DMS114 treated with DMSO at 0.1 percent for 48 hours (cell line): Measurements from ENCODE around the gene BMP8A.
"Not testable (repeated sequence)": the region's sequence is repeated elsewhere in the genome, so short reads cannot be mapped to it uniquely, and the experiment has no call there.

Source experiments
- DNase-seq: peaks from one replicate; lab custom pipeline; 2025; ENCODE audit not compliant: unreplicated experiment; lab: John Stamatoyannopoulos, UW

The BMP8A gene

DNA sequence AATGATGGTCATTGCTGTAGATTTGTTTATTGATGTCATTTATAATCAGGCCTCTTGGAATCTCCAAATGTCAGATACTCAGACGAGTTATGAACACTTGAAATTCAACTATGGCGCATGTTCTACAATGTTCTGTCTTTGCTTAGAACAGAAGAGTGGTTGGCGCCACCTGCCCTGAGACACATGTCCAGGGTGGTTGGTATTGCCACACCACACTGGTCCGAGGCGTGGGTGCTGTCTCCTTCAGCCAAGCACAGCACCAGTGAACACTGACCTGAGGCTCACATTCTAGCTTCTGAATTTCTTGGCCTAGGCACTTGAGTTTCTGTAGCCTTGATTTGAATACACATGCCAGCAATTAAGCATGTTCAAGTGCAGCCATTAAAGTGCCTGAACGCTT lies 10.1 kb upstream of the BMP8A start:
- DNase-seq = no peak

DNA sequence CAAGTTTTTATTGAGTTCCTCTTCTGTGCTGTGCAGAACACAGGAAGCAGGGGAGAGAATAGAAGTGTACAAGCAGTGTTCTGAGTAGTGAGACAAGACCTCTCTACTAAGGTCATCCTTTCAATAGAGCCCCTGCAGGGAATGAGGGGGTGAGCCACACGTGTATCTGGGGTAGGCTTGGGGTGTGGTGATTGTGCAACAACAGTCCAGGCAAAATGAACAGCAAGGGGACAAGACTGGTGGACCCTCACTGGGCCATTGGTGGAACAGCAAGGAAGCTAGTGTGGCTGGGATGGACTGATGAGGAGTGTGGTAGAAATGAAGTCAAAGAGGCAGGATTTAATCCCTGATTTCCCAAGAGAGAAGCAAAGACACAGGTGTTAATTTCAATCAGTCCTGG lies 8.2 kb upstream of the BMP8A start:
- DNase-seq = no peak

DNA sequence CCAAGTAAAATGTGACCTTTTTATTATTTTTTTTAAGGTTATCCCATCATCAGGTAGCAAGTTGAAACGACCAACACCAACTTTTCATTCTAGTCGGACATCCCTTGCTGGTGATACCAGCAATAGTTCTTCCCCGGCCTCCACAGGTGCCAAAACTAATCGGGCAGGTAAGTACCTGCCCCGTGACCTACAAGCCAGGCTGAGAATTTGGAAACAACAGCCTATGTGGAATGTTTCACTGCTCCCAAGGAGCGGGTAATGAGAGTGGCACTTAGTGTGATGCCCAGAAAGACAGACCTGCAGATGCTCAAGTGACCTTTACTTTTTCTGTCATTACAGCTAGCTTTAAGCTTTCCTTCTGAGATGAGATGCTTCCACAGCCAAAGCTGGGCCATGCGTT lies 6.9 kb upstream of the BMP8A start:
- no peak for DNase-seq

DNA sequence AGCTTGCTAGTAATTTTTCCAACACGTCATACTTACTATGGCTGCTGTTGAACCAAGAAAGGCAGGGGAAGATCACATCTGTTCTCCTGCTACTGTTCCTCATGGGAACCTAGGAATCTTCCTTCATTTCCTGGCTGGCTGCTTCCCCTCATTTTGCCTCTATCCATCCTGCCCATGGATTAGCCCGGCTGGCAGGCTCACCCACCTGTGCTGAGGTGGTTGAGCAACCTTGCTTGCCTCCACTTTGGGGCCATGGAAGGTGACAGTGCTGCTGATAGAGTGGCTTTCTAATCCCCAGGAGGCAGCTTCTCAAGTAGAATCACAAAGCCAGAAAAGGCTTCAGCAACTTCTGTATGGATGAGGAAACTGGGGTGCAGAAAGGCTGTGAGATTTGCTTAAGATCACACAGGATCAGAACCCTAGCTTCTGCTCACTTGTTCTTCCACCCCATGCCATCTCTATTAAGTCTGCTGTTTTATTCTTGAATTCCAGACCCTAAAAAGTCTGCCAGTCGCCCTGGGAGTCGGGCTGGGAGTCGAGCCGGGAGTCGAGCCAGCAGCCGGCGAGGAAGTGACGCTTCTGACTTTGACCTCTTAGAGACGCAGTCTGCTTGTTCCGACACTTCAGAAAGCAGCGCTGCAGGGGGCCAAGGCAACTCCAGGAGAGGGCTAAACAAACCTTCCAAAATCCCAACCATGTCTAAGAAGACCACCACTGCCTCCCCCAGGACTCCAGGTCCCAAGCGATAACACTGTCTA lies 6.2 kb upstream of the BMP8A start:
- DNase-seq = no peak

DNA sequence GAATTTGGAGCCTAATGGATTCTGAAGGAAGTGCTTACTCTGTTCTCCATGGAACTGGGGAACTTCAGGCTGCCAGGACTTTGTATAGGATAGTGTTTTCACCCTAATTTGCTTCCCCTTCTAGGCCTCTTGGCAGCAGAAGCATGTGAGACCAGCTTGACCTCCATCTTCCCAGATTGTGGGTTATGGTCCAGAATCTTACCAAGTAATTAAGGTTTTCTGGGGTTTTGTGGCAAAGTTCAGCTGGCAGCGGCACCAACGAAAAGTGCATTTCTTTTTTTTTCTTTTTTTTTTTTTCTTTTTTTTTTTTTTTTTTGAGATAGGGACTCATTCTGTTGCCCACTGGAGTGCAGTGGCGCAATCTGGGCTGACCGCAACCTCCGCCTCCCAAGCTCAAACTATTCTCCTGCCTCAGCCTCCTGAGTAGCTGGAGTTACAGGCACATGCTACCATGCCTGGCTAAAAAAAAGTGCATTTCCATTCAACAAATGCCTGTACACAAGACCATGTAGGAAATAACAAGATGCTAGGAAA lies 3.4 kb upstream of the BMP8A start:
- DNase-seq = no peak

DNA sequence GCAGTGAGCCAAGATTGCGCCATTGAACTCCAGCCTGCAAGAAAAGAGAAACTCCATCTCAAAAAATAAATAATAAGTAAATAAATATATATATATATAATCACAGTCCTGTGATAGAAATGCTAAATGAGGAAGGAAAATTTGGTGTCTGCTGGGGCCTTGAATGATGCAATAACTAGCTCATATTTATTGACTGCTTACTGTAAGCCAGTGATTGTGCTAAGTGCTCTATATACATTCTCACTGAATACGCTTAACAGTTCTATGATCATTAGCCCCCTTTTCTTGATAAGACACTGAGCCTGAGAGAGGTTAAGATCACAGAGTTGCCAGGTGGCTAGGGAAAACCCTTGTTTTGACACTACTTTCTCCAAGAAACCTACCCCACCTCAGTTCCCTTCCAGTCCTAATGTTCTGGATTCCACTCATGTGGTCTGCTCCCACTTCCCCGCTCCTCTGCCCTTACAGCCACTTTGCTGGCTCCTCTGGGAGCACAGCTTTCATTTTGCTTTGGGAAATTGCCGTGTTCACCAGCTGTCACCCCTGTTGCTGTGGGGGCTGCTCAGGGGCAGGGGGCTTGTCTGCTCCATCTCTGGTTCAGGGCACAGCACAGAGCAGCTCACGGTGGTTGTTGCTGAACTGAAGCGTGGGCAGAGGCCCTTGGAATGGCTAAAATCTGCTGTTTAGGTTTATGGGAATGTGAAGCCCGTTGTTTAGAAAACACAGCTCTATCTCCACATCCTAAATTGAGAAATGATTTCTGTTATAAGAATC lies 2.5 kb upstream of the BMP8A start:
- DNase-seq = no peak

DNA sequence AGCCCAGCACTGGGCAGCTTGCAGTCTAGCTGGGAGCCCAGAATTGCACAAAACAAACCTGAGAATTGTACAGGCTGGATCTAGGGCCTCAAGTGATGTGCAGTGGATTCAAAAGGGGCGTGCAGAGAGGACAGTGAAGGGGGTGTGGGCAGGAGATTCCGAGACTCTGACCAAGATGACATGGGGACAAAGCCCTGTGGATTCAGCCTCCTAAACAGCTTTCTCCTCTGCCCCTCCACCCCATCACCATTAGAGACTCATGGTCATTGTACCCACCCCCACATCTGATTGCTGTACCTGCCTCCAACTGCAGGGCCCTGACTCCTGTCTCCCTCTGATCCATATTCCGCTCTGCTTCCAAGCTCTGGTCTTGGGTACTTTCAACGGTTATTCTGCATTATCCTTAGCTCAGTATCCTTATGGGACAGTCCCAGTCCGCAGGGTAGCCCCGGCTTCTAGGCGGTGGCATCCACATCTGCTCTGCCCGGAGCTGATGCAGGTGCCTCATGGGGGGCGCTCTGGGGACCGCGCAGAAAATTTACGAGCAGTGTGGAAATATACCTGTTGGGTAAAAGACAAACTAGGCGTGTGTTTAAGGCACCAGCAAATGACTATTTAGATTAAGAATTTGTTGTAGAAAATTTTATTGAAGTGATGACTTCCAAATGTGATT lies 1.7 kb upstream of the BMP8A start:
- no peak for DNase-seq

DNA sequence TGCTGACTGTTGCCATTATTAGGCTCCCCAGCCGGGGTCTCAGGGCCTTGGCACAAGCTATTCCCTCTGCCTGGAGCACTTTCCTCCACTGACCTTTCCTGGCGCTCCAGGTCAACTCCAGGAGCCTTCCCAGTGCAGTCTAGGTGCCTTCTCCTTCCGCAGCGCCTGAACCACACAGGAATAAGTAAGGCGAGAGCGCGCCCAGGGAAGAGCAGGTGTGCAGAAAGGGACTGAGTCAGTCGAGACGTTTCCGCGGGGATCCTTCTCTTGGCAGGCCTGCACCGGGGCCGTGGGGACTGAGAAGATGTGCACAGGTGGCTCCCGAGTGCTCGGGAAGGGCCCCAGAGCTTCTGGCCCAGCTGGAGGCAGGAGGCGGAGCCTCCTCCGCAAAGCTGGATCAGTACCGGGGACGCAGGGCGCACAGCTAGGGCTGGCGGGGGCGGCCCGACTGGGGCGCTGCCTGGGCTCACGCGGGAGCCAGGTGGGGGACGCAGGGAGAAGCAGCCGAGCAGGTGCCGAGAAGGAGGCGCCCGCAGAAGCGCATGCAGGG lies 765 bp upstream of the BMP8A start:
- no peak for DNase-seq

DNA sequence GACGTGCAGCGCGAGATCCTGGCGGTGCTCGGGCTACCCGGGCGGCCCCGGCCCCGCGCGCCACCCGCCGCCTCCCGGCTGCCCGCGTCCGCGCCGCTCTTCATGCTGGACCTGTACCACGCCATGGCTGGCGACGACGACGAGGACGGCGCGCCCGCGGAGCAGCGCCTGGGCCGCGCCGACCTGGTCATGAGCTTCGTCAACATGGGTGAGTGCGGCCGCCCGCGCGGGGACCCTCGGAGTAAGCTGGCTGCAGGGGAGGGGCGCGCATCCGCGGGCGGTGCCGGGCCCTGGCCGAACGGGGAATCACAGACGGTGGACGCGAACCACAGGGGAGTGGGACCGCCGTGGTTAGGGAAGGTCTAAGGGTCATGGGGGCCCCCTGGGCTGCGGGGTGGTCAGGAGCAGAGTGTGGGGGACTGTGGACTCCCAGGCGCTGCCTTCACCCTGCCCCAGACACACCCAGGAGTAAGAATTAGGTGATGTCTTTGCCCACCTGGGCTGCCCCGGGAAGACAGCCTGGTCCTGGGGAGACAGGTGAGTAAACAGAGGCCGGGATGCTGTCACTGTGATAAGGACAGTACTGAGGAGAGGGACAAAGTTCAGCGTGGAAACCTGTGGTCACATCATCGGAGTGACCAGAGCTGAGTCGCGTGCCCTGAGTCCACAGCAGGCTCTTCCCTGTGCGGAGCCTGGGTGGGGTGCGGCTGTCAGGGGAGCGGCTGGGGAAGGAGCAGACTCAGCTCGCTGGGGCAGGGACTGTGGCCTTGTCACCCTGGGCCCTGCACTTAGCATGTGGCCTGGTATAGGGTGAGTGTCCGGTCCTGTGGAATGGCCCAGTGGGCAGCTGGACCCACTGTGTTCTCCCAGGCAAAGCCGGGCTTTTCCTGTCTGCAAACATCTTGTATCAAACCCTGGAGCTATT lies 944 bp downstream of the BMP8A start:
- not testable (repeated sequence) for DNase-seq

DNA sequence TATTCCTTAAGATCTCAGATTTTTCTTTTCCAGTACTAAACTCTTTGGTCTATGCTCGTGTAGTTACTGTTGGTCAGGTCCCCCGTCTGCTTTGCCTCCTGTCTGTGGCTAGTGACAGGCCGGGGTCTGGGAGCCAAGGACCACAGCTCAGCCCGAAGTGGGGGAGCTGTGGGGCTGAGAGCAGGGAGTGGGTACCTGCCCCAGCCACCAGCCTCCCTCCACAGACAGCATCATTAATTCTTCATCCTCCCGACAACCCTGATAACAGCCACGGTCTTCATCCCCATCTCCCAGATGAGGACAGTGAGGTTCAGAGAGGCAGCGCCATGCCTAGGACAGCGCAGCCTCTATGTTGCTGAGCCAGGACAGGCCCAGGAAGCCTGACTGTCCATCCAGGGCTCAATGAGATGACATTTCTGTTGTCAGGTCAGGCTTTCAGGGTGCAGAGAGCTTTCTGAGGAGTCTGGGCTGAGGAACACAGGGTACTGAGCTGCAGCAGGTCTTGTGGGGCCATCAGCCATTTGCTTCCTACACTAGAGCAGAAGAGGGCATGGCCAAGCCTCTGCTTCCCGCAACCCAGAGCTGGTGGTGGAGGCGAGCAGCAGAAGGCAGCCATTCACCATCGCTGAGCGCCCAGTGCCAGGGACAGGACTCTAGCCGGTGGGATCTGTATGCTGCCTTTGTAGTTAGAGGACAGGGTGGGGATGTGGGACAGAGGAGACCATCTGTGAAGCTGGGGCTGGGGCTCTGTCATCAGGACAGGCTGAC lies 1.8 kb downstream of the BMP8A start:
- not testable (repeated sequence) for DNase-seq

DNA sequence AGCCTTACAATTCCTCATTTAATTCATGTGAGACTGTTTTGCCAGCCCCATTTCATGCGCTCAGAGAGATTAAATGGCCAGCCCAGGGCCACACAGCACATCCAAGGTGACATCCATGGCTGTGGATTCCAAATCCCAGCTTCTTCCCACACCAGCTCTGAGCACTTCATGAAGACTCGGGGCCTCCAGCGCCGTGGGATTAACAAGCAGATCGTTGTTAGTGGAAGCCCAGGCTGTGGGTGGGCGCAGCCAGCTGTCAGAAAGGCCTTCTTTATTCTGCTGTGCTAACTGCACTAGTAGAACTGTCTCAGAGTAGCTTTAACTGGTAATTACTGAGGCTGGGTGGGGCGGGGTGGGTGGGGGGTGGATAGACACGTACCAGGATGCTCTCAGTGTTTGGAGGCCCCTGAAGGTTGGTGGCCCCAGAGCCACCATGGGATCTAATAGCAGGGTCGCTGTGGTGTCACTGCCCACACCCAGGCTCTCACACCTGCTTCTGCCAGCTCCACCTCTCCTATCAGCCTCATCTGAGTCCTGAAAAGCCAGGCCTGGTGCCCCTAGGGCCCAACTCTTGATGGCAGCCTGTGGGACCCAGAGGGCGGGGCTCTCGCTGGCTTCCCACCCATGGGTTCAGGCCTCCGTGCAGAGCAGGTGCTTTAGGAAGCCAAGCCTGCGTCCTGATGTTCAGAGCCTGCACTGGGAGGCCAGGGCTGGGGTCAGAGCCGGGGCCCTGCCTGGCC lies 3.4 kb downstream of the BMP8A start:
- no peak for DNase-seq

DNA sequence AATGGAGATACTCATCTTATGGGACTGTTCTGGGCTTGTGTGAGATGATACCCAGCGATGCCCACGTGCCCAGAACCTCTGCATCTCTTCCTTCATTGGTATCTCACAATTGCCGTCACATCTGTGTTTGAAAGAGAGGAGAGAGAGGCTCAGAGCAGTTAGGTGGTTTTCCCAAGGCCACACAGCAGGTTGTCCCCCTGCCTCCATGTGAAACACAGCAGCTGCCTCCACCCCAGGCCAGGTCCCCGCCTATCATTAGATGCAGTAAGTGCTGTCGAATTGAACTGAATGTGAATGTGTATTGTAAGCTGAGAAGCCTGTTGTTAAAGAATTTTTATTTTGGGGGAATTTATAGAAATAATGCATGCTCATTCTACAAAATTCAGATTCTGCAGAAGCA lies 5.1 kb downstream of the BMP8A start:
- not testable (repeated sequence) for DNase-seq

DNA sequence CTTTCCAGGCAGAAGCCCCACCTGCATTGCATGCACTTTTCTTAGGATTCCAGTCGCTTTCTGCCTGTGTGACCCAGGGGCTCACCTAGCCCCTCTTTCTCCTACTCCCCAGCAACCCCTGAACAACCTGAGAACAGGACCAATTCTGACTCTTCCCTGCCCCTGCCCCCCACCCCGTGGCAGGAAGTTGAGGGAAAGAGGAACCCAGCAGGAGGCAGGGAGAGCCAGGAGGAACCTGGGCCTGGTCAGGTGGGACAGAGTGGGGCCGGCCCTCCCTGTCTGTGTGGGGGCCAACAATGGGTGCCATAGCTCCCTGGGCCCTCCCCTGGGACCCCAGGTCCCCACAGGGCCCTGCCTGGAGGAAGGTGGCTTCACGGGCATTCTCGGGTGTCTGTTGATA lies 6.1 kb downstream of the BMP8A start:
- no peak for DNase-seq

DNA sequence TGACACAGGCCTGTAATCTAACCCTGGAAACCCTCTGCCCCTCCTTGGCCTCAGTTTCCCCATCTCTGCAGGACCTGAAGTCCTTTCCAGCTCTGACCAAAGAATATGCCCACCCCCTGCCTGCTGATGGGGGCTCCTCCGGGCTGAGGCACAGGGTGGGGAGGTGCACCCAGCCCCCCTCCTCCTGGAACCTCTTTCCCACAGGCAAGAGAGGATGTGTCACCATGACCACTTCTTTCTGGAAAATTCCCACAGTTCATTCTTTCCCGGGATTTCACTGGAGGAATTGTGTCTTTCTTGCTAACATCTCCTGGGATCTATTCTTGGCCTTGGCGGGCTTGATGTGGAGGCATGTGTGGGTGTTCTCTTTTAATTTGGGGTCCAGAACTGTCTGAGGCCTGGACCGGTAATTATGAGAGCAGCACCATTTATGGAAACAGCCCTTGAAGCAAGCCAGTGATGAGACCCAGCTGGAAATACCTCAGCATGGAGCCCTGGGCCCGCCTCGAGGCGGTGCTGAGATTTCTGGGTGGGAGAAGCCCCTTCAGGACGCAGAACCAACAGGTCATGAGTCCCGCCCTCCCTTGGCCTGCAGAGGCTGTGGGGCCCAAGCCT lies 6.8 kb downstream of the BMP8A start:
- not testable (repeated sequence) for DNase-seq

DNA sequence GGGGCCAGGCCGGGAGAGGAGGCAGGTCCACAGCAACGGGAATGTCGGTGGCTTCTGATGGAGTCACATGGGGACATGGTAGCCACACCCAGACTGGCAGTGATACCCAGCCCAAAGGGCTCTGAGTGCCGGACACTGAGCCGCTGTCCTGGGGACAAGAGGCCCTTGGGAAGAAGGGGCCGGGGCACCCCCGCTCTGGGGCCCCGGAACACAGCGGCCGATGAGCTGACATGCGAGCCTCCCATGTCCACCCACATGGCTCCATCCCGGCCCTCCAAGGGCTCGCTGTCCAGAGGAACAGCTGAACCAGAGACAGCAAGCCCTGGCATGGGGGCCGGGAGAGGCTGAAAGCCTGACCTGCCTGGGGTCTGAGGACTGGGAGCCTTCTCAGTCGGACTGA lies 7.4 kb downstream of the BMP8A start:
- not testable (repeated sequence) for DNase-seq

DNA sequence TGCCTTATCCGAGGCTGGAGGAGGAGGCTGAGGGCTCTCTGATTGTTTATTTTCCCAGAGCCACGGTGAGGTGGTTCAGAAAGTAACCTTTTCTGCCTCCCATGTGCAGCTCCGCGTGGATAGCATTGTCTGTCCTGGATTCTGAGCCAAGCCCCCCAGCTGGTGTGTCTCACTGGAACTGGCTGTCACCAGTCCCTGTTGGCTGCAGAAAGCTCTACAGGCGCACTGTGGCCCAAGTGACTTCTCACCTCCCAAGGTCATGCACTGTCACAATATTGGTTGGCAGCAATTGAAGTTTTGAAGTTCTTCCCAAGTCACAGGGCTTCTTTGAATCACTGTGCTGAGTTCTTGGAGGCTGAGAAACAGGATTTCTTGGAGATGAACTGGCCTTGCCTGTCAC lies 8.2 kb downstream of the BMP8A start:
- DNase-seq = no peak

DNA sequence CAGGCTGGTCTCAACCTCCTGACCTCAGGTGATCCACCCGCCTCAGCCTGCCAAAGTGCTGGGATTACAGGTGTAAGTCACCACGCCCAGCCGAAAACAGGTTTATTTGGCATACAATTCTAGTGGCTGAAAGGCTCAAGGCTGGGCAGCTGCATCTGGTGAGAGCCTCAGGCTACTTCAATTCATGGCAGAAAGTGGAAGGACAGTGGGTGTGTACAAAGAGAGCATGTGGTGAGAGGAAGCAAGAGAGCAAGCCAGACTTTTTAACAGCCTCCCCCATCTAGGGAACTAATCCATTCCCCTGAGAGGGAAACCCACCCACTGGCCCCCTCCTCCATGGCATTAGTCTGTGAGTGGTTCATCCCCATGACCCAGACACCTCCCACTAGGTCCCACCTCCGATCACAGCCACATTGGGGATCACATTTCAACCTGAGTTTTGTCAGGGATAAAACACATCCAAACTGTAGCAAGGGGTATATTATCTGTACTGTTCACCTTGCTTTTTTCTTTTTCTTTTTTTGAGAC lies 9.5 kb downstream of the BMP8A start:
- no peak for DNase-seq

DNA sequence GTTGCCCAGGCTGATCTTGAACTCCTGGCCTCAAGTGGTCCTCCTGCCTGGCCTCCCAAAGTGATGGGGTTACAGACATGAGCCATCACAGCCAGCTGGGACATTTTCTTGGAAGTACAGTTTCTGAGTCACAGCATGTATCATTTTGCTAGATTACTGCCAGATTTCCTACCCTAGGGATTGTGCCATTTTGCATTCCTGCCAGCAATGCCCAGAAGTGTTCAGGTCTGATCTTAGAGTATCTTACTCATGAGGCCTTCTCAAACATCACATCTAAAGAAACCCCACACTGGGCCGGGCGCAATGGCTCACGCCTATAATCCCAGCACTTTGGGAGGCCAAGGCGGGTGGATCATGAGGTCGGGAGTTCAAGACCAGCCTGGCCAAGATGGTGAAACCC lies 10.2 kb downstream of the BMP8A start:
- DNase-seq = no peak
